DMS79 treated with DMSO at 0.1 percent for 48 hours (cell line): ENCODE results near the gene FOXN3.

ENCODE experiments used
- DNase-seq: peaks from one replicate; lab custom pipeline; 2025; lab: John Stamatoyannopoulos, UW

Gene FOXN3

DNA sequence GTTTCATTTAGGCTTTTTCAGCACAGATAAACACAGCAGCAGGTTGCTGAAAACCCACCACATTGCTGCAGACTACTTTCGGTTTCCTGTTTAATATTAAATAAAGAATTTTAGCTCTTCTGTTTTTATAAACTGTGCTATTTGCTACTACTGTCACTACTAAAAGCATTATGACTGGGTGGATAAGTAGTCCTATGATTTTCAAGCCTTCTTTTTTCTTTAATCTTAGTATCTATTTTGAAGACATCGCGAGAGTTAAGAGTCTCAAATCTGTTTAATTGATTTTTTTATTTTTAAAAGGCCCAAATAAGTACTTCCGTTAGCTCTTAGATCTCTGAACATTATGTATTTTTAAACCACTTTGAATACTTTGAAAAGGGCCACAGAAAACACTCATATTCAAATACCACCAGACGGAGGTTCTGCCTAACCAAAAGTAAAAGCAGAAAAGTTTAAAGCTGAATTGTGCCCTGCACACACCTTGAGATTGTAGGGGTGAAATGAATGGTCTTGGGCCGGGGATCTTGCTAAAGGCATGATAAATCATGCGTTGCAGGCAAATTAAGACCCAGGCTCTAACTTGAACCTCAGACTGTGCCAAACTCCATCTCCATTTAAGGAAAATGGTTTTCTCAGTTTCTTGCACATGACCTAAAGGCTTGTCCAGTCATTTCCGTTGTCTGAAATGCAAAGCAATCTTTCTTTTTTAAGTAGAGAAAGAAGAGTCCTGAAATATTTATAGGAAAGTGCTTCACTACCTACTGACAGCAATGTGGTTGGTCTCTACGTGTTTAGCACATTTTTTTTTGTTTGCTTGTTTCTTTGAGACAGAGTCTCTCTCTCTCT, 13.6 kb upstream of the FOXN3 start:
- DNase-seq, result no peak

DNA sequence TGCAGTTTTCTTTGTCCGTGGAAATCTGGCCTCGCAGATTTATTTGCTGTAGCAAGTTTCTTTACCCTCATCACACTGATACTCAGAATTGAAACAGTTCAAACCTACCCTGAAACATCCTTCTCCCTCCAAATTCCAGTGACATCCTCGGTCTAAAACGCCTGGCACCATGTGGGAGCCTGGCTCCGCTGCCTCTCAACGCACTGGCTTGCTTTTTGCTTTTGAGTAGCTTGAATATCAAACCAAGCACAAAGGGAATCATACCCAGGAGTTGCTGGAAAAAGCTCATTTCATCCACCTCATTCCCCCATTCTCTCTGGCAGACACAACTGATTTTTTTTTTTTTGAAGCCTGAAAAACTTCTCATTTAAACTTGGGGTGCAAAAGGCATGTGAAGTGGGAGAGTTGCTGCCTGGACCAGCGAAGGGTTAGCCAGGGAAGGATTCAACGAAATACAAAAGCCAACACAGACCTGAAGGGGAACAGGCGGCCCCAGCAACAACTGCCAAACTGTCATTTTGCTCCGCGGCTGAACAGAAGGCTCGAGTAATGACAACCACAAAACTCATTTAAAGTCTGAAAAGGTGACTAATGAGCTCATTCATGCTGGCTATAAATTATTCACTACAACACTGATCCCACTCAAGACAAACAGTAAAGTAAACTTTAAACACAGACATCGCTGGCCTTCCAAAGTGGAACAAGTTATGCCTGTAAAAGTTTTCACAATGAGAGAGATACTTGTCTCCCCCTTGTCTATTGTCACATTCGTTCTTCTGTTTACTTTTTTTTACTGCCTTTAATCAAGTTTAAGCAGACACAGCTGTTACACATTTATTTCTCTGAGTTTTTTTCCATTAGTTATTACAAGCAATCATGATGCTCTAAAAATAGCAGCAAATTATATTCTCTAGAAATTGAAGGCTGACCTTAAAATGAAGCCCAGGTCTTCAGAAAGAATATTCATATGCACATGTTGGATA, 12.5 kb upstream of the FOXN3 start:
- peak; percentile 85 for DNase-seq

DNA sequence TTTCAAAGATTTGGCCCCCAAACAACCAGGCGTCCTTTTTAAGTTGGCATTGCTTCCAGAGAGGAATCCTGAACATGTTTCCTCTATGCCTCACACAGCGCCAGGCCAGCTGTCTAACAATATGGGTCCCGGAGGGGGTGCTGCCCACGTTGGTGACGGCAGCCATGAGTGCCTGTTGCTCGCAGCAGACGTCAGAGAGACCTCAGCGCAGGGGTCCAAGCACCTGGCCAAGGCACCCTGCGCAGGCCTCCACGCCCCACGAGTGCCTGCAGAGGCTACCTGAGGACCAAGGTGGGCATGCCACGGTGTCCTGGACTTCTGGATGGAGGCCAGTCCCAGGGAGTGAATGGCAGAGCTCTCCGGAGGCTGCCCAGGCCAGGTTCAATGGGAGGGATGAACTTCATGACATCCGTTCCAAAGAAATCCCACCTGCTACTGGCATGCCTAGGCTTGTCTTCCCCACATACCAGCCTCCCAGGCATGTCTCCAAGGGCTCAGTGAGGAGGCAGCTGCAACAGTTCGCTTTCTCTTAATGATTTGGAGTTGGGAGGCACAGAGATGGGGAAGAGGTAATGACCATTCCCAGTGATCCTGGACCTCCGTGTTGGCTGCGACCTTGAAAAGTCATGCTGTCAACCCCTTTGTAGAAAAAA, 11.6 kb upstream of the FOXN3 start:
- peak; percentile 98 for DNase-seq

DNA sequence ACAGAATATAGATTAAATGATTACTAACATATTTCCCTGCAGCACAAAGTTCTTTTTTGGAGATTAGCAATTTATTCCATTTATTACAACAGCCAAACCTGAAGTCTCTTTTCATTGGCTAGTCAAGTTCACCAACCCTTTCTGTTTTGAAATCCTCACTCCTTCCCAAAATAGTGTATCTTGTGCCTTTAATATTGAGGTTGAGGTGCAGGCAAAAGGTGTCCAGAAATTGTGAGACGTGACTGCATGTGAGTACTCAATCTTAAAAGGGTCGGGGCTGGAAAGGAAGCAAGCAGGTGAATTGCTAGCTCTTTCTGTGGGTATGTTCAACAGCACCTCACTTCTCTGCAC, 11.1 kb upstream of the FOXN3 start:
- peak; percentile 95 for DNase-seq

DNA sequence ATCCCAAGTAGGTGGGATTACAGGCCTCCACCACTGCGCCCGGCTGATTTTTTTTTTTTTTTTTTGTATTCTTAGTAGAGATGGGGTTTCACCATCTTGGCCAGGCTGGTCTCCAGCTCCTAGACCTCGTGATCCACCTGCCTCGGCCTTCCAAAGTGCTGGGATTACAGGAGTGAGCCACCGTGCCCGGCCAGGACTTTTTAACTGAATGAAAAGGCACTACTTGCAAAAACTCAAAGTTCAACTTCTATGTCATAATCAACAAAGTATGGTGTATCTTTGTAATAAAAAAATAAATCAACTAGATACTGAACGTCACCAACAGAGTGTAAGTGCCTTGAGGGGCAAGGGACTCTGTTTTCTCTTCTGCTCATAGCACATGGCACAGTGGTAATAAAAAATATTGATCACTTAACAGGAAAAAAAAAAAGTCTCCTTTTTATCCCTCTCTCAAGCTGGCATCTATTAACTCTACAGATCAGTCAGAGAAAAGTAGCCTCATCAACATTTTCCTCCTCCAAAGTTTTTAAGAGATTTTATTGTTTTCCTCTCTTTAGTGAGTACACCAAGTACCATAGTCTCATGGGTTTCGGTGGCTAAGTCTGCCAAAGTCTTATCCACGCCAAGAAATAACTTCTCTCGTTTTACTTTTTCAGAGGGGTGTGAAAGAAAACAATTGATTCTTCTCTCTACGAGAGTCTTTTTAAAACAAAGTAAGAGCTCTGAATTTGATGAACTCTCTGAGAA, 10.6 kb upstream of the FOXN3 start:
- no peak for DNase-seq

DNA sequence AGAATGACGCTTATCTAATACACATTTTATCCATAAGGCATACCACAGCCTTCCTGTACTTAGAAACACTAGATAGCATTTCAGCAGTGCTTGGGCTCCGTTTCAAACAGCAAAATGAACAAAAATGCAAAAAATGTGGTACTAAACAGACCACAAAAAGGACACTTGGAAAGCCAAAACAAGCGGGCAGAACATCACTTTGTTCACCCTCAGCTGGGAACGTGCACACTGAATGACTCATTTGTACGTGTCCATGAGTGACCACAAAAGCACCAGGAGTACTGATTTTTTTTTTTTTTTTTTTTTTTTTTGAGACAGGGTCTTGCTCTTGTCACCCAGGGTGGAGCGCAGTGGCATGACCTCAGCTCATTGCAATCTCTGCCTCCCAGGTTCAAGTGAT, 8.9 kb upstream of the FOXN3 start:
- no peak for DNase-seq

DNA sequence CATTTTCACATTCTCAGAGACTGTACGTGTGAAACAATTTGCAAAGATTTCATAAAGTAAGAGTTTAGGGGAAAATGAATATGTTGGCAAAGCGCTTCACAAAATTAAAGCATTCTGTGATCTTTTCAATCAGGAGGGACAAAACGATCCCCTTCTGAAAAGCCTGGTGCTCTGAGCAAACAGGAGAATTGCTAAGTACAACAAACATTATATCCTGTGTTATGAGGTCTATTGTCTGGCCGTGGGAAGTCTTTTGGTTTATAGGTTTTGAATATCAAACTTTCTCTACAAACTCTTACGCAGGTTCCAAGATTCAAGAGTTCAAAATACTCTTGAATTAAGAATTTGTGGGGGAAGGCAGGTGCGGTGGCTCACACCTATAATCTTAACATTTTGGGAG, 7.2 kb upstream of the FOXN3 start:
- no peak for DNase-seq

DNA sequence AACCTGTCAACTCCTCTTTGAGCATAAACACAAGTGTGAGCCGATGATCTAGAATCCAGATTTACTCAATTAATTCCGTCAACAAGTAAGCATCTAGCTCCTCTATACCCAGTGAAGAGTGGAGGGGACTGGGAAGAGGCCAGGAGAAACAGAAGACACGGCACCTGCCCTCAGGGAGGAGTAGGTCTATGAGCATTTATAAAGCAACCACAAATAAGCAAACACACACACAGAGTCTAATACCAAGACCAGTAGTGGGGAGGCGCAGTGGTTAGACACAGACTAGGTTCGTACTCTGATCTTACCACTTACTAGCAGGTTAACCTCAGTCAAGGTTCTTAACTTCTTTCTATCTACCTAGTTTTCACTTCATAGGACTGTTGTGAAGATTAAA, 5.9 kb upstream of the FOXN3 start:
- no peak for DNase-seq

DNA sequence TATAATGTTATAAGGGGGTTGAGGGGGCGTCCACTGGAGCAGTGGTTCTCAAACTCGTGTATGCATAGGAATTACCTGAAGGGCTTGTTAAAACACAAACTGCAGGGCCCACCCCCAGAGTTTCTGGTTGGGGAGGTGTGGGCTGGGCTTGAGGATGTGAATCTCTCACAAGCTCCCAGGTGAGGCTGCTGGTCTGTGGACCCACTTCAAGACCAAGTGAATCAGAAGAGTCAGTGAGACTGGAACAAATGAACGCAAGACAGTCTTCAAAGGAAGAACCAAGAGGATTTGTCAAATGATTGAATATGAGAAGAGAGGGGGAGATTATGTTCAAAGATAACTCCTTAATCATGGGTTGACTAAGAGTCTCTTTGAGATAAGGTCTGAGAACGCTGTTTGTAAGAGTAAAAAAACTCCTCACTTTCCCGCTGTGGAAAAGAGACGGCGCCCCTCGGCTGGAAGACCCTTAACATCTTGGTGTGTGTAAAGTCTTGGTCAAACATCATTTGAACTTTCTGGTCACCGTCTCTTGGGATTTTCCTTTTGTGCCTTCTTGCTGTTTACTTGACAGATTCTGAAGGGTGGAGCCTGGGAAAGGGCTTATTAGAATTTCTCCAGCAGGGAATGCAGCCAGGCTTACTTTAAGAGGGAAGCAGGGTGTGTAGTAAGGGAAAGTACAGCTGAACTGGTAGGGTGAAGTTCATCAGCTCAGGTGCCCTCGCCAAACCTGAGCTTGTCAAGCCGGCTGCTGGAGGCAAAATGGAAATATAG, 5.3 kb upstream of the FOXN3 start:
- DNase-seq, result no peak

DNA sequence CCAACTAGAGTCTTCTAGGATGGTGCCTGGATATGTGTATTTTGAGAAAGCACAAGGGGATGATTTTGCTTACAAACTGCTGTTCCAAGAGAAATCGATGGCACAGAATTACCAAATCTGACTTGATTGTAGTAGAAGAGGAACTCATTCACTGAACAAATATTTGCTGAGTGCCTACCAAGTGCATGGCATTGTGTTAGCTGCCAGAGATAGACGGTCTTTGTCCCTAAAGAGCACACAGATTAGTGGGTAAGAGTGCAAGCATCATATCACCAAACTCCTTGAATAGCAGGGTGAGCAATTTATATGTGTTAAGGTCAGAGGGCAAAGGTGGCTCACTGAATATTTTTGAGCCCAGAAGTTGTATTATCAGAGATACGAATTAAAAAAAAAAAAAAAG, 3.5 kb upstream of the FOXN3 start:
- DNase-seq, result peak; percentile 51

DNA sequence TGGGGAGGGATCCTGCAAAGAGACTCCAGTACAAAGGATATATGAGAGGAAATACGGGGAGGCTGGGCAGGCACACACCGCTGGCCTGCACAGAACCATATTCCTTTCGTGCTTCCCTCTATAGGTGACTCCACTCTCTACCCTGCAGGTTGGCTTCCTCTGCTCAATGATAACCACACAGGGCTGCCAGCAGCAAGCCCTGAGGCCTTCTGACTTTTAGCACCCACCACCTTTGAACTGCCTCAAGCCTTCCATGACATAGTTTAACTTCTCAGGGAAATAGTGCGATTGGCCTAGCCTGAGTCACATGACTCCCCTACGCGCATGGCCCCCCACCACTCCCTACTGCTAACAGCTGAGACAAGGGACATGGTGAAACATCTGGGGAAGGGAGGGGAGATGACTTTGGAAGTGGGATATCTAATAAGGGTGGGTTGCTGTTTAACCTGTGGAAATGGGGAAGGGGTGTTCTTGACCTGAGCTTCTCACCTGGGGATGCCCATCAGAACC, 3.0 kb upstream of the FOXN3 start:
- no peak for DNase-seq

DNA sequence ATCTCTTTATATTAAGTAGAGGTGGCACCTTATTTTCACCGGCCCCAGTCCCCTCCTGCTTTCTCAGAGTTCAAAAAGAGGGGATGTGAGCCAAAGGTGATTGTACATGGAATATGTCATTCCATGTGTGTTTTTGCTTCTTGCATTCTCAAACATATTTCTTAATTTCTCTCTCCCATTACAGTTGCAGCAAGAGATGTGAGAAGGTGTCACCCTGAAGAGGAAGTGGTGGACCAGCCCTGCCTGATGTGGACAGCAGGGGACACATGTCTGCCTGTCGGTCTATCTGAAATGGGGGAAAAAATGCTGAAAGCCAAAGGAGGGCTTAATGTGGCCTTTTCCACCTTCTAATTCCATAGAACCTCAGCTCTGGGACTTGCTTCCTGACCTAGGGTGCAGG, 1.9 kb upstream of the FOXN3 start:
- no peak for DNase-seq

DNA sequence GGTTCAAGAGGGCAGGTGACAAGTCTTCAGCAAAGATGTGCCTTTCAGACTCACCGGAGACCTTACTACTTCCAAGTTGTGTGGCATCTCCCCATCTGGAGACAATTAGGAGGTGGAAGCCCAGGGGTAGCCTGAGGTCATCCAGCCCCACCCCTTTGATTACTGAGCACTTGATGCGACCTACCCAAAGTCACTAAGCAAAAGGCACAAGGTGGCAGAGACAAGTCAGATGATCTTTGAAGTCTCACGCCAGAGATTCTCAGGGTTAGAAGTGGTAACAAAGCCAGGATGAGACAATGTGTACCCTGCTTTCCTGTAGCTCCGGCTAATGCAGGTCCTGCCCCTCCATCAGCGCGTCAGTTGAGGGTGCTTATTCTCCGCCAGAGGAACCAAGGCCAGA, 1.4 kb upstream of the FOXN3 start:
- no peak for DNase-seq

DNA sequence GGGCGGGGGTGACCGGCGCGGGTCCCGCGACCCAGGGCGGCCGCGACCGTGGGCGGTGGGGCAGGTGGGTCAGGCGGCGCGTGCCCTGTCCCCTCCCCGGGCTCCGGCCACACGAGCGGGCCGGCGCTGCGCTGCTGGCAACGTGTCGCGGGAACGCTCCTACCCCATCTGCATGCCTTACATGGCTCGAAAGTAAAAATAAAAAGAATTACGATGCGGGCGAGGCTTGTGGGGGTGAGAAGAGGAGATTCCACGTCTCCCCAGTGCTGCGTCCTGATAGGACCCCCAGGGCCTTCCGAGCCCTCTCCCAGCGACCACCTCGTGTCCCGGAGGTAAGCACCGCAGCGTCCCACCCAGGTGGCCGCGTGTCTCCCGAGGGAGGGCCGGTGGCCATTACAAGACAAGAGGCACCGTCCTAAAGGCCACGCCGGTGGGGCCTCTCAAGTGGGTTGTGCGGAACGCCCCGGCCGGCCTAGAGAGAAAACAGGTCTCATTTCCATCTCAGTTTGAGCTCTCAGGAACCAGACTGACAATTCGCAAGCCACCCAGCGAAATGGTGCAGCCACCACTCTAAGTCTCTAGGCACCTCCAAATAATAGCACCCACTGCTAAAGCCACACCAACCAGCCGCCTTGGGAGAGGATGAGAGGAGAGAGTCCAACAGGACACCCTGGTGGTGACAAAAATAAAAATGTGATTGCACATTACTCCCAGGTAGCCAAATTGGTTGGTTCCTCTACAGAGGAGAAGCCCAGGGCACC, 612 bp upstream of the FOXN3 start:
- peak; percentile 85 for DNase-seq

DNA sequence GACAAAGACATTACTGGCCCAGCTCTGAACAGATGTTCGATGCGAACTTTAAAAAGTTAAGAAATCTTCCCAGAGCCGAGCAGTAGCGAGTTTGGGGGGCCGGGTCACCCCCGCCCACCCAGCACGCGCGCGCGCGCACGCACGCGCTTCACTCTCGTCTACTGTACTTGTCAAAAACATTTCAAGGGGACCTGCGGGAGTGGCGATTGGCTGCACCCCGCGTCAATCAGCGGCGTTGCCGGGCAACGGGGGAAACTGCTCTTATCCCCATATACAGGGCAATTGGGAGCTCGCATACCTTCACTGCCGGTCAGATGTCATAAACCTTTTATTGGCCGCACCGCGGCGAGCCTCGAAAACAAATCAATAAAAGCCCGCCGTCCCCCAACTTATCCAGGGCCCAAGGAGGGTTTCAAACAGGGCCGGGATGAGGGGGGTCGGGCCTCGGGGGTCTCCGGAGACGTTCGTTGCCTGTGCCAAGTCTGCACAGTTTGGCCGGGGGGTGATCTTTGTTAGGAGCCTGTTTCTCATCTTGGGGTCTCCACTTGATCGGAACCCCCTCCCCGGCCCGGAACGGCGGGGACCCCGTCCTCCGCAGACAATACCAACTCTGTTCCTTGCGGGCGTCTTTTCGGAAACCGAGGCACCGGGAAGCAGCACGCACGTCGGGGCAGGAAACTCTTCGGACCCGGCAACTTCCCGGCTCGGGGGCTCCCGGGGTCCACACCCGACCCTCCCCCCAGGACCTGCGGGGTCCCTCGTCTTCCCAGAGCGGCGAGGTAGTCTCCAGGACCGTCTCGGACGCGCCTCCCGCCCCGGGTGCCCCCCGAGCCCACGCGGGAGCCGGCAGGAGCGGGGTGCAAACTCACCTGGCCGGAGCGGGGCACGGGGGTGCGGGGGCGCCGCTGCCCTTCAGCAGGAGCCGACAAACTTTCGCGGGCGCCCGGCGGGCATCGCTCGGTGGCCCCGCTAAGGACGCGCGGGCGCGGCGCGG, 734 bp downstream of the FOXN3 start:
- peak; percentile 94 for DNase-seq

DNA sequence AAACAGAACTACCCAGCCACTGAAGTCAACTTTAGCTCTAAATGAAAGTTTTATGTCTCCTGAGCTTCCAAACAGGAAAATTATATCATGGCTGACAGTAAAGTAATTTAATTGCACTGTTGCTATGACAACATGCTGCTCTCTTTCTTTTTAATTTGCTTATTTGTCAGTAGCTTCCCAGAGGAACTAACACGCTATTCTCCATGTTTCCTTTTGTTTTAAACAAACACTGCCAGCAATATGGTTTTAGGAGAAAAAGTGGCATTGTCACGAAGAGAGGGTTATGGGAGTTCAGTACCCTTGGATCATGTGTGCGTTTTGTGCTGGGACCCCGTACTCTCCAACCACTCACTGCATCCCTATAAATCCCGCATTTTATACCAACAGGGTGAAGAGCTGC, 1.9 kb downstream of the FOXN3 start:
- no peak for DNase-seq

DNA sequence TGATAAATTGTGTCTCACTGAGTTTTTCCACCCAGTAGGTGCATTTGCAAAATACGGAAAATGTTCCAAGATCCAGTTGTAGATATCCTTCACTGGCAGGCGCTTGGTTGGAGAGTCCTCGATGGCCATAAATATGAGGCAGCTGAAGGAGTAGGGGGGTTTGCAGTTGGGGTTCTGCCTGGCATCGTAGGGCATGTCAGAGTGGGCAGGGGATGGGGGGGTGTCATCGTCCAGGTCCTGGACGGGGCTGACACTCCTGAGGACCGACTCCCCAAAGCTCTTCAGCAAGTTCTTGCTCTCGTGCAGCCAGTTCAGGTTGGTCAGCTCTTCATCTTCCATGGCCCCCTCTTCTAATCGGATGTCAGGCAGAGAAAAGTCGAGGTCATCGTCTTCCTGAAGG, 5.1 kb downstream of the FOXN3 start:
- DNase-seq, result no peak

DNA sequence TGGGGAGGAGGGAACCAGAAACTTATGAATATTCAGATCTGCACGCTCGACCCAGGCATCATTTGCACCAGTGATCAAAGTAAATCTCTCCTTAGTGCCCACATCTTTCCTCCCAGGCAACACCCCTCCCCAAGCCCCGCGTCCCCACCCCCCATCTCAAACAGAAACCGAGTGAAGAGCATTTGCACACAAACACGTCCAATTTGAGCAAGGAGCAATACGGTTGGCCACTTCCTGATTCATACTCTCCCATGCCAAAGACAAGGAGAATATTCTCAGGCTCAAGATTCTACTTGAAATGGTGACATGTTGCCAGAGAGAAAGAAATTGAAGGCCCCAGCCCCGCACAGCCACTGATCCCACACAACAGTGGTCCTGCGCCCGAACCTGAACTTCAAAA, 7.1 kb downstream of the FOXN3 start:
- no peak for DNase-seq
